ENCODE measurements around the gene PHYKPL. TPM values are rescaled to one million over a fixed set of nuclear protein-coding genes. Genes with fewer than 3 reads are reported as not detected.
A peak's percentile ranks its signal among the peaks of the same experiment; 100 is the strongest.
"Not testable (repeated sequence)": the region's sequence is repeated elsewhere in the genome, so short reads cannot be mapped to it uniquely, and the experiment has no call there.

Gene PHYKPL
- total RNA-seq, 1 experiment from 2014 or later = 14.1 TPM

GRCh38 chr5:178207183-178207916 is 25.3 kb downstream of the PHYKPL start:
- no peak for DNase-seq (ENCODE audit: low read depth)

- DNase-seq (ENCODE audit: low read depth) = no peak
Observed at GRCh38 chr5:178206166-178207101, 26.2 kb downstream of the PHYKPL start.

- DNase-seq (ENCODE audit: low read depth) = no peak
Observed at GRCh38 chr5:178205749-178206047, 26.9 kb downstream of the PHYKPL start.

- peak; percentile 86 for DNase-seq (ENCODE audit: low read depth)
Observed at GRCh38 chr5:178204935-178205748, 27.5 kb downstream of the PHYKPL start.

GRCh38 chr5:178204182-178204934 is 28.2 kb downstream of the PHYKPL start, which contains the start of gene HNRNPAB:
TSS of gene HNRNPAB (plus strand) at chr5:178204533. CDS start at chr5:178204838, 305 bp downstream.
- peak; percentile 98 for DNase-seq (ENCODE audit: low read depth)

GRCh38 chr5:178203670-178204181 is 28.9 kb downstream of the PHYKPL start:
- DNase-seq (ENCODE audit: low read depth) = no peak

- DNase-seq (ENCODE audit: low read depth) = no peak
Observed at GRCh38 chr5:178202541-178202940, 30.1 kb downstream of the PHYKPL start.

GRCh38 chr5:178201927-178202235 is 30.7 kb downstream of the PHYKPL start:
- DNase-seq (ENCODE audit: low read depth) = no peak

- no peak for DNase-seq (ENCODE audit: low read depth)
Observed at GRCh38 chr5:178201221-178201926, 31.2 kb downstream of the PHYKPL start.

GRCh38 chr5:178199581-178200434 is 32.8 kb downstream of the PHYKPL start:
- DNase-seq (ENCODE audit: low read depth) = no peak

- no peak for DNase-seq (ENCODE audit: low read depth)
Observed at GRCh38 chr5:178198706-178199105, 33.9 kb downstream of the PHYKPL start.

GRCh38 chr5:178198151-178198550 is 34.5 kb downstream of the PHYKPL start:
- DNase-seq (ENCODE audit: low read depth) = not testable (repeated sequence)

GRCh38 chr5:178196986-178197385 is 35.6 kb downstream of the PHYKPL start:
- DNase-seq (ENCODE audit: low read depth) = no peak

GRCh38 chr5:178196281-178196812 is 36.3 kb downstream of the PHYKPL start:
- no peak for DNase-seq (ENCODE audit: low read depth)

GRCh38 chr5:178194026-178194425 is 38.6 kb downstream of the PHYKPL start:
- DNase-seq (ENCODE audit: low read depth) = no peak

GRCh38 chr5:178193251-178193809 is 39.3 kb downstream of the PHYKPL start:
- no peak for DNase-seq (ENCODE audit: low read depth)

- DNase-seq (ENCODE audit: low read depth) = no peak
Observed at GRCh38 chr5:178192787-178193186, 39.8 kb downstream of the PHYKPL start.

GRCh38 chr5:178192244-178192643 is 40.4 kb downstream of the PHYKPL start:
- DNase-seq (ENCODE audit: low read depth) = peak; percentile 38

- DNase-seq (ENCODE audit: low read depth) = no peak
Observed at GRCh38 chr5:178191661-178192060, 40.9 kb downstream of the PHYKPL start.
